Measurements from ENCODE around the gene HRH4. TPM values are rescaled to one million over a fixed set of nuclear protein-coding genes. Genes with fewer than 3 reads are reported as not detected.
A peak's percentile ranks its signal among the peaks of the same experiment; 100 is the strongest.

HRH4 gene
- total RNA-seq, 3 donors from 2014 or later = 0.28 to 0.29 TPM; not detected in 1

- DNase-seq (no peak), ATAC-seq (no peak)
- Histone ChIP-seq H3K4me1 (ENCODE audit: low read depth) (peaks cover 5% of the 10 kb centered on the region), H3K36me3 (ENCODE audit: low read depth) (no peaks in the 10 kb centered on the region), H3K9me3 (no peaks in the 10 kb centered on the region), H3K4me3 (no peak overlapping the region)
- intact Hi-C loops (cut with DNase I, micrococcal nuclease) = no loop called here
- TF ChIP-seq CTCF (IDR thresholded peaks at IDR 0.05) = no peak
These were observed 31.2 kb upstream of the HRH4 start for GRCh38 chr18:24429188-24429587.

GRCh38 chr18:24432618-24433017 lies 27.8 kb upstream of the HRH4 start:
- TF ChIP-seq CTCF (IDR thresholded peaks at IDR 0.05) = no peak
- no peaks in the 10 kb centered on the region for H3K9me3 ChIP-seq
- no peak overlapping the region for H3K4me3 ChIP-seq
- DNase-seq (no peak), ATAC-seq (no peak)
- intact Hi-C loops (cut with DNase I, micrococcal nuclease) = no loop called here
- H3K36me3 ChIP-seq (ENCODE audit: low read depth) = no peaks in the 10 kb centered on the region
- H3K4me1 ChIP-seq (ENCODE audit: low read depth) = peaks cover under 1% of the 10 kb centered on the region

GRCh38 chr18:24436939-24437338 lies 23.5 kb upstream of the HRH4 start:
- Histone ChIP-seq H3K36me3 (ENCODE audit: low read depth) (no peaks in the 10 kb centered on the region), H3K4me1 (ENCODE audit: low read depth) (no peaks in the 10 kb centered on the region), H3K4me3 (no peak overlapping the region), H3K9me3 (no peaks in the 10 kb centered on the region)
- DNase-seq (no peak), ATAC-seq (no peak)
- intact Hi-C loops (cut with DNase I, micrococcal nuclease) = no loop called here
- TF ChIP-seq CTCF (IDR thresholded peaks at IDR 0.05) = no peak

- H3K4me1 ChIP-seq (ENCODE audit: low read depth) = no peaks in the 10 kb centered on the region
- H3K9me3 ChIP-seq = no peaks in the 10 kb centered on the region
- H3K36me3 ChIP-seq (ENCODE audit: low read depth) = no peaks in the 10 kb centered on the region
- ATAC-seq (no peak), DNase-seq (no peak)
- TF ChIP-seq CTCF (IDR thresholded peaks at IDR 0.05) = no peak
- H3K4me3 ChIP-seq = no peak overlapping the region
- intact Hi-C loops (cut with DNase I, micrococcal nuclease) = no loop called here
These were observed 16.6 kb upstream of the HRH4 start for GRCh38 chr18:24443870-24444269.

- Histone ChIP-seq H3K4me3 (no peak overlapping the region), H3K36me3 (ENCODE audit: low read depth) (no peaks in the 10 kb centered on the region), H3K4me1 (ENCODE audit: low read depth) (no peaks in the 10 kb centered on the region), H3K9me3 (no peaks in the 10 kb centered on the region)
- ATAC-seq = no peak
- TF ChIP-seq CTCF (IDR thresholded peaks at IDR 0.05) = no peak
- intact Hi-C loops (cut with DNase I, micrococcal nuclease) = no loop called here
- no peak for DNase-seq
These were observed 14.0 kb upstream of the HRH4 start for GRCh38 chr18:24446453-24446852.

- Histone ChIP-seq H3K36me3 (ENCODE audit: low read depth) (no peaks in the 10 kb centered on the region), H3K9me3 (no peaks in the 10 kb centered on the region), H3K4me1 (ENCODE audit: low read depth) (no peaks in the 10 kb centered on the region), H3K4me3 (no peak overlapping the region)
- peak in 1 of 3 donors; percentile 28 for DNase-seq
- intact Hi-C loops (cut with DNase I, micrococcal nuclease) = no loop called here
- TF ChIP-seq CTCF (IDR thresholded peaks at IDR 0.05) = no peak
- ATAC-seq = peak; percentile 100
These were observed 13.4 kb upstream of the HRH4 start for GRCh38 chr18:24446953-24447538.

Data from mucosa of descending colon (tissue), 3 donors.